Inflammatory macrophage (primary cell): ENCODE results near the gene PSTPIP1.

Experiments used
- DNase-seq, 2 donors: peaks; one replicate each; pipeline ENCODE4 v3.0.0-alpha.2; 2020 to 2022

PSTPIP1 gene

GRCh38 chr15:77019521-77020331, 24.8 kb downstream of the PSTPIP1 start:
- DNase-seq, result peak; percentile 60 to 90

DNA sequence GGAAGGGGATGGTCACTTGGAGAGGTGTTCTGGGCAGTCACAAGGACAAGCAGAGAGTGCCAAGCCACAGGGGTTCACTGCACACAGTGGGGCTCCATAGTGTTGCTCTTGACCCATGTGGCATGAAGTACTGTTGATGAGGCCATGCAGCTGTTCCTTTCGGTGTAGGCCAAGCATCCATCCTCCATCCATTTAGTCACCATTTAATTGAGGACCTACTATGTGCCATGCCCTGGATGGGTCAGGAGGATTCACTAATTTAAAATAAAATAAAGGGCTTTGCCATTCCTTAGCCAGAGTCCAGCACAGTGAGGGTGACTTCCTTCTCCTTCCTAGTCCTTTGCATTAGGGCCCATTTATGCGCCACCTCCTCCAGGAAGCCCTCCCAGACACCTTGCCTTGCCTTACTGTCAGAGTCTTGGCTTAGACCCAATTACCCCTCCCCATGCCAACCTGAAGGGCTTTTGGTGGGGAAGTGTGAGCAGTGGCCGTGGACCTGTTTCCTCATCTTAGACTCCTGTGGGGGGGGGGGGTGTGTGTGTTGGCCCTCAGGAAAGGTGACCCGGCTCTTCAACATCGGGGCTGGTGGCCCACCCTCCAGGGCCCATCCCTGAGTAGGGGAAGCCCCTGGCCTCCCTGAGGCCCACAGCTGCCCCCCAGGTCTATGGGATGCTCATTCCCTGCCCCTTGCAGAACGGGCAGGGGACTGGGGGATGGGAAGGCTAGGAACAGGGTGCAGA, 25.6 kb downstream of the PSTPIP1 start:
- DNase-seq, result no peak

GRCh38 chr15:77021088-77021481, 26.2 kb downstream of the PSTPIP1 start:
- no peak for DNase-seq

GRCh38 chr15:77021803-77022381, 27.0 kb downstream of the PSTPIP1 start:
- DNase-seq, result peak; percentile 70 to 87

DNA sequence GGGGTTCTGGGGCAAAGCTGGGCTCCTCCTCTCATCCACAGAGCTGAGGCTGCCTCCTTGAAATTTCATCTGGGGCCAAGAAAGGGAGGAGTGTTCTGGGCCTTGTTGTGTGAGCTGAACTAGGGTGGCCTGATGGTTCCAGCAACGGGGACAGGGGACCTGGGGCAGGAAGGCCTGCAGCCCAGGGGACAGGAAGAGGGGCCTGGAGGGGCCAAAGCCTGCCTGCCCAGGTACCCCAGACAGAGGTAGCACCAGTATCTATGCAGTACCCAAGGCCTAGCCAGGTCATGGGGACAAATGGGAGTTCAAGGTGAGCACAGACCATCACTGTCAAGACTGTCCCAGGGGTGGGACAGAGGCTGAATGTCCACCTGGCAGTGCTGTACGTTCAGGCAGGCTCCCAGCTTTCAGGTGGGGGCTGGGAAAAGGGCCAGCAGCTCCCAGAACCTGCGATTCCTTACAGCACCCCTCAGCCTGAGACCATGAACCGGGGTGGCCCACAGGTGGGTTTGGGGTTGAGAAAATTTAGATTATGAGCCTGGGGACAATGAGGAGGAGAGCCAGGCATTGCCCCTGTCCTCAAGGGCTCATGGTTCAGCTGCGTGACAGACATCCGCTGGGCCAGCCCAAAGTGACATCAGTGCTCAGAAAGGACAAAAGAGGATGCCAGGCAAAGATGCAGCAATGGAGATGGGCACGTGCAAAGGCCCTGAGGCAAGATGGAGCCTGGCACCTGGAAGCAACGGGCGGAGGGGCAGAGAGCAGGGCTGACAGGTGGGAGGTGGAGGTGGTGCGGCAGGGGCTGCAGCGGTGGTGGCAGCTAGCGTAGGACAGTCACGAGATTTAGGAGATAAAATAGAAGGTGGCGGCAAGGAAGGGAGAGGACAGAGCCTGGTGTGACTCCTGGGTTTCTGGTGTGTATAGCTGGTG, 28.0 kb downstream of the PSTPIP1 start:
- no peak for DNase-seq

DNA sequence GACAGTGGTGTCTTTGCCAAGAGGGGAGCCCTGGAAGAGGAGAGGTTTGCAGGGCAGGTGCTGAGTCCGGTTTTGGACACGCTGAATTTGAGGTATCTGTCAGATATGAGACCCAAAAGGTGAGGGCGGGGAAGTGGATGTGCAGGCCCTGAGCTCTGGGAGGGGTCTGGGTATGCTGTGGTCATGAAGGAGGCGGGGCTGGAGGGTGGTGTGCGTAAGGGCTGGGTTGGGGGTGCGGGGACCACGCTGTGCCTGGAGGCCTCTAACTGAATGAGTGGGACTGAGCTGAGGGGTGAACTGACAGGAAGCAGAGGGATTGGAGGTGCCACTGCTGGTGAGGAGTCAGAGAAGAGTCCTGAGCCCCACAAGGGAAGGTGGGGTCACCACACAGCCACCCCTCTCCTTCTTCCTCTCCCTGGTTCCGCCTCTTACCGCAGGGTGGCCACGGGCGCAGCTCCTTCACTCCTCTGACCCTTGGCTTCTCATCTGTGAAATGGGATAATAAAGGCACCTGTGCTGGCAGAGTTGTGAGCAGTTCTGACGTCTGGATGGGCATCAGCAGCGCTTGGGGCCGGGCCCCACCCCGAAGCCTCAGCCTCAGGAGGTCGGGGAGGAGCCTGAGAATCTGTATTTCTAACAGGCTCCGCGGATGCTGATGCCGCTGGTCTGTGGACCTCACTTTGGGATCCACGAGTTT, 28.8 kb downstream of the PSTPIP1 start:
- no peak for DNase-seq

DNA sequence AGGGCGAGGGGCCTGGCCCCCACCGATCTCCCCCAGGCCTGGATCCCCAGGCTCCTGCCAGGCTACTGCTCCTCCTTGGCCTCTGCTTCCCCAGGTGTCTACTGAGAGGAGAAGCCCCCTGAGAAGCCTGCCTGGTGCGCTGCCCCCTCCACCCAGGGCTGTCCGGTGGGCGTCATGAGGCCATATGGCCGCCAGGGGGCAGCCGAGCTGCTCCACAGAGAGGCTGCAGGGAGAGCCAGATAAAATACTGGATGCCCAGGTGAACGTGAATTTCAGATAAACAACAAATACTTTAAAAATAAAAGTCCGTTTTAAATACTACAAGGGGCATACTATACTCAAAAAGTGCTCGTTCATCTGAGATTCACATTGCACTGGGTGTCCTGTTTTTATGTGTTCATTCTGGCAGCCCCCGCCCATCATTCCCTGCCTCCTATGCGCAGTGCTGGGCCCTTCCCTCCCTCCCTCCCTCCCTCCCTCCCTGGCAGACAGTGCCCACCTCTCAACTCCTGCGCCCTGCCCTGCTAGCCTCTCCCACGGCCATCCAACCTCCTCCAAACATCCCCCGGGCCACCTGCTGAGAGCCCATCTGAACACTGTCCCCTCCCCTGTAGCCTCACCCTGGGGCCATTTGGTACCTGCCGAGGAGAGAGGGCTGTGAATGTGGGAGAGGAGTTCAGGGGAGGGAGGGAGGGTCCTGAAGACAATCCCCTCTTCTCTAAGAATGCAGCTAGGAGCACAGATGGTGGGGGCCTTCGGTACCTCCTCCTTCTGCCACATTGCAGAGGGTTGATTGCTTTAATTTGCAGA, 29.6 kb downstream of the PSTPIP1 start:
- DNase-seq, result peak; percentile 49 to 60

DNA sequence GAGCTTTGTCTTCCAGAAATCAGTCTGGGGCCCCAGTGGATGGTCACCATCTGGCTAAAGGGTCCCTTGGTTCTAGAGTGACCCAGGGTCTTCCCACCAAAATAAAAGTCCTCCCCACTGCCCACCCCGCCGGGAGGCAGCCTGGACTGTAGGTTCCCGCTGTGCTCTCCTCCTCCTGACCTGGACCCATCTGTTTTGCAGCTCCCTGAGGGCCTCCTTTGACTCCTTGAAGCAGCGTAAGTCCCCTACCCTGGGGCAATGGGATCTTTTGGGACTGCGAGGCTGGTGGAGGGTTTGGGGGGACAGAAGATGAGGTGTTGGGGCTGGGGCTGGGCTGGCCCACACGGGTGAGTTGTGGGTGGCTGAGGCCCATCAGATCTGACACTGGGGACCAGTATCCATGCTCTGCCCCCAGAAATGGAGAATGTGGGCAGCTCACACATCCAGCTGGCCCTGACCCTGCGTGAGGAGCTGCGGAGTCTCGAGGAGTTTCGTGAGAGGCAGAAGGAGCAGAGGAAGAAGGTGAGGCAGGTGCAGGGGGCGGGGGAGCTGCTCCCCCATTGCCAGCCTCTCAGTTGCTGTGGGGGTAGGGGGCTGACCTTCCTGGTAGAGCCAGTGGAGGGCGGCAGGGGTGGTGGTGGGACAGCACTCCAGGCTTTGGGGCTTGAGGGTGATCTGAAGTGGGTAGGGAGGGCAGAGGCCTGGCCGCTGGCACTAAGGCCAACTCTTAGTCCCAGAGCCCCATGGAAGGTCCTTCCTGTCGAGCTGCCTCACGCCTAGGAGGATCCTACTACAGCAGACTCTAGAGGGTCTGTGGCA, 30.4 kb downstream of the PSTPIP1 start:
- DNase-seq, result no peak

DNA sequence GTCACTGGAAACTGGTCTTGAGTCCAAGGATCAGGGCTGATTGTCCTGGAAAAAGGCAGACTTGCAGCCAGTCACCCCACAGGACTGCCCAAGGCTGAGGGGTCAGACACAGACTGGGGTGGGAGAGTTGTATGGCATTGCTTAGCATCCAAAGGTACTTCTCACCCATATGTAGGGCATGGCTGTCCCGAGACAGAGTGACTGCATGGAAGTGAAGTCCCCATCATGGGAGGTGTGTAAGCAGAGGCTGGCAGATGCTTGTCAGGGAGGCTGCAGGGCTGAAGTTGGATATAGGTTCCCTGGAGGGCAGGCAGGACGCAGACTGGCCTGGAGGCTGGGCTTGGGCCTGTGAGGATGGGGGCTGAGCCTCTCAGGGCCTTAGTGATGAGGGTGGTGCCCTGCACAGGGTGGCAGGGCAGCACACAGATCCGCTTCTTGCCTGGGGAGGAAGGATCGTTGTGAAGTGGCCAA, 31.1 kb downstream of the PSTPIP1 start:
- no peak for DNase-seq

- no peak for DNase-seq
Measured at GRCh38 chr15:77026501-77027110, 31.7 kb downstream of the PSTPIP1 start.

DNA sequence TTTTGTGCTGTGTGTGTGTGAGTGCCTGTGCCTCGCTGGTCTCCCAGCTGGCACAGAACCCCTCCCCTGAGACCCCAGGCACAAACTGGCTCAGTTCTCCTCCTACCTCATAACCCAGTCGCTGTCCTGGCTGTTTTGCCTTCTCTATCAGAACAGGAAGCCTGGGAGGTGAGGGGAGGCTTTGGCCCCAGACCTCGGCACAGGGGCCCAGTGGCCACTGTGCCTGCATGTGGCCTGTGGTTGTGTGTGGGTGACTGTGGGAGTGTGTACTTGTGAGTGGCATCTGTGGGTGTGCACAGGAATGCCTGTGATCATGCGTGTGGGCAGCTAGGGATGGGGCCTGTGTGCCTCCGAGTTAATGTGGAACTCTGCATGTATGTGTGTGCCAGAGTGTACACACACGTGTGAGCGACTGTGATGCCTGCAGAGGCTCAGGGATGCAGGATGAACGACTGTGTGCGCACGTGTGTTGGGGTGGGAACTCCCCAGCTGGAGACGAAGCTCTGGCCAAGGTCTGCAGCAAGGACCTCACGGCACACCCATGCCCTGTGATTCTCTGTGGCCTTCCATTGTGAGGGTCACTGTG, 32.3 kb downstream of the PSTPIP1 start:
- DNase-seq, result no peak

GRCh38 chr15:77027697-77028450, 32.9 kb downstream of the PSTPIP1 start:
- no peak for DNase-seq

GRCh38 chr15:77028451-77029165, 33.7 kb downstream of the PSTPIP1 start:
- DNase-seq, result no peak

- DNase-seq, result no peak
Measured at GRCh38 chr15:77029166-77030047, 34.5 kb downstream of the PSTPIP1 start.

DNA sequence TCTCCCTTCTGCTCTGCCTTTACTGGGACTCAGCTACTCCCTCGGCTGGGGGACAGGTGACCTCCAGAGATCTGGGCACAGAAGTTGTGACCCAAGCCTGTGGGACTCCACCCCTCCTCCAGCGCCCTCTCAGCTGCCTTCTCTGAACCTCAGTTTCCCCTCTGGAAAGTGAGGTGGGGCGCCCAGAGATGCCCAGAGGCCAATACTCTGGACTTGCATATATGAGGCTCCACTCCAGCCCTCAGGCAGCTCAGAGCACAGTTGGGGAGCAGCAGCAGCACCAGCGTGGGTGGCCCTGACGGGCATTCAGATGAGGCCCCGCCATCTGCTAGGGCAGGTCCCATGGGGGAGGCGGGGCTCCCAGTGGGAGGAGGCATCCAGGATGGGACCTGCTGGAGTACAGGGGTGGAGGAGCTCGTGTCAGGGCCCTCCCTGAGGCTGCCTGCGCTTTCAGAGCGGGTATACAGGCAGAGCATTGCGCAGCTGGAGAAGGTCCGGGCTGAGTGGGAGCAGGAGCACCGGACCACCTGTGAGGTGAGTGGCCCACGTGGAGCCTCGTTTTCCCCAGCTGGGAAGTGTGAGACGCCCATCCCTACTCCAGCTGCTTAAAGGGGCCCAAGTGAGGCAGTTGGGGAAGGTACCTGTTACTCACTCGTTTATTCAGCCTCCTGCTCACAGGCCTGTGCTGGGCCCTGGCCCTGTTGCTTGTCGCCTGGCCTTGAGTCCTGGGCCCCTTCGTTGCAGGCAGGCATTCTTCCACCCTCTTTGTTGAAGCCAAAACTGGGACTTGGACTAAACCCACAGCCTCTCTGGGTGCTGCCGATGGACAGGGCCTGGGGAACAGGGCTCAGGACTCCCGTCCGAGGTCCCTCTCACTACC, 35.4 kb downstream of the PSTPIP1 start:
- no peak for DNase-seq
